Smooth muscle cell (in vitro differentiated cells): ENCODE results near the gene GPR180. TPM values are rescaled to one million over a fixed set of nuclear protein-coding genes. Genes with fewer than 3 reads are reported as not detected.

Experiments used
- DNase-seq: peaks from one replicate; lab custom pipeline; 2025; ENCODE audit not compliant: unreplicated experiment; lab: John Stamatoyannopoulos, UW
- H2AFZ ChIP-seq: fragments of 200-600 bp; sonication (generic); 2 replicates; pipeline ENCODE4 v1.6.0; 2016; ENCODE audit warnings: antibody characterized with exemption, low read depth, mild to moderate bottlenecking
- H3F3A ChIP-seq: fragments of 200-600 bp; sonication (generic); 2 replicates; pipeline ENCODE4 v1.6.0; 2017; ENCODE audit warnings: antibody characterized with exemption, low read depth
- H3K27ac ChIP-seq: fragments of 200-600 bp; sonication (generic); 2 replicates; pipeline ENCODE4 v1.5.1; 2016; ENCODE audit warnings: low read depth, mild to moderate bottlenecking
- H3K27me3 ChIP-seq: fragments of 200-600 bp; sonication (generic); 2 replicates; pipeline ENCODE4 v1.6.1; 2016; ENCODE audit warnings: low read depth, mild to moderate bottlenecking
- H3K36me3 ChIP-seq: fragments of 200-600 bp; sonication (generic); 2 replicates; pipeline ENCODE4 v1.5.1; 2016; ENCODE audit warnings: low read depth
- H3K4me1 ChIP-seq: fragments of 200-600 bp; sonication (generic); 2 replicates; pipeline ENCODE4 v1.5.1; 2016; ENCODE audit warnings: low read depth
- H3K4me2 ChIP-seq: fragments of 200-600 bp; sonication (generic); 2 replicates; pipeline ENCODE4 v1.6.0; 2016; ENCODE audit warnings: mild to moderate bottlenecking
- H3K4me3 ChIP-seq: fragments of 200-600 bp; sonication (generic); 2 replicates; pipeline ENCODE4 v1.5.1; 2016; ENCODE audit warnings: mild to moderate bottlenecking
- H3K79me2 ChIP-seq: fragments of 200-600 bp; sonication (generic); 2 replicates; pipeline ENCODE4 v1.6.0; 2016; ENCODE audit warnings: low read depth, mild to moderate bottlenecking
- H3K9ac ChIP-seq: fragments of 200-600 bp; sonication (generic); 2 replicates; pipeline ENCODE4 v1.6.0; 2016; ENCODE audit warnings: low read depth
- H3K9me3 ChIP-seq: fragments of 200-600 bp; sonication (generic); replicated peaks from 2 replicates; pipeline ENCODE4 v1.5.1; 2016; ENCODE audit warnings: low read depth
- H4K20me1 ChIP-seq: fragments of 200-600 bp; sonication (generic); 2 replicates; pipeline ENCODE4 v1.6.0; 2016; ENCODE audit warnings: low read depth
- CTCF ChIP-seq: fragments of 200-600 bp; sonication (generic); IDR thresholded peaks from 2 replicates; pipeline ENCODE4 v1.5.1; 2017; ENCODE audit warnings: borderline replicate concordance, mild to moderate bottlenecking, antibody characterized with exemption; ENCODE audit not compliant: insufficient read depth, poor library complexity, severe bottlenecking
- WGBS: methylation state at CpG from one replicate; pipeline ENCODE4 v1.1.7; 2016; ENCODE audit warnings: low lambda C conversion rate; 5-methylcytosine and 5-hydroxymethylcytosine counted together
- polyA plus RNA-seq: library from polyadenylated mRNA; unstranded; fragments of >200 nt; fragmentation: Nextera tagmentation; extraction: Ambion mirVana; gene quantifications from 2 replicates; pipeline ENCODE4 v1.2.1, GENCODE V29; 2016
- total RNA-seq: library from RNA; depleted of rRNA; stranded (reverse); fragments of >200 nt; gene quantifications from 2 replicates; pipeline ENCODE4 v1.2.3, GENCODE V29; 2014

GPR180 gene
- total and polyA plus RNA-seq, 2 experiments from 2014 or later = 10.8 to 25.0 TPM

GRCh38 chr13:94678845-94679244, 77.2 kb downstream of the GPR180 start:
- Histone ChIP-seq H3K4me2 (no peak overlapping the region), H3K9ac (no peak overlapping the region), H2AFZ (no peak overlapping the region), H3K9me3 (no peaks in the 10 kb centered on the region), H4K20me1 (no peaks in the 10 kb centered on the region), H3K36me3 (no peaks in the 10 kb centered on the region), H3K27ac (no peak overlapping the region), H3K27me3 (peaks cover 40% of the 10 kb centered on the region), H3K79me2 (no peaks in the 10 kb centered on the region), H3K4me3 (no peak overlapping the region), H3K4me1 (peaks cover 12% of the 10 kb centered on the region), H3F3A (no peaks in the 10 kb centered on the region)
- no peak for DNase-seq
- no peak for TF ChIP-seq CTCF
- WGBS = 85% methylated on average over 2 of the region's 2 CpGs

DNA sequence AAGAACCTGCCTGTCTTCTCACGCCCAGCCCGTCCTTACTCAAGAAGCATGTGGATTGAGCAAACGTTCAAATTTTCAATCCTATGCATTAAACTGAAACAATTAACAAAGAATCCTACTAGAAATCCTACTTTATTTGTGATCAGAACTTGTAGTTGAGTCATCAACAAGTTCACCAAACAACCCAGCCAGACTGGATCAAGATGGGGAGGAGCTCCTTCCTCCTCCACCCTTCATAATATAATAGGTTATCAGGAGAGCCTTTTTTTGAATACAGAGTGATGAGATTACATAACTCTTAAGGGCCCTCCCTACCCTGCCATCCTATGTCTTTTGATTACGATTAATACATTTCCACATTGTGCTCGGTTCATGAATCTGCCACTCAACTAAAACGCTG, 78.0 kb downstream of the GPR180 start:
- H2AFZ ChIP-seq = no peak overlapping the region
- no peak overlapping the region for H3K27ac ChIP-seq
- no peaks in the 10 kb centered on the region for H3K36me3 ChIP-seq
- no peak for TF ChIP-seq CTCF
- 75% methylated on average over 6 of the region's 6 CpGs for WGBS
- H3K9me3 ChIP-seq = no peaks in the 10 kb centered on the region
- DNase-seq = no peak
- H3K4me3 ChIP-seq = no peak overlapping the region
- no peak overlapping the region for H3K4me2 ChIP-seq
- peaks cover 12% of the 10 kb centered on the region for H3K4me1 ChIP-seq
- no peaks in the 10 kb centered on the region for H3K79me2 ChIP-seq
- no peaks in the 10 kb centered on the region for H3F3A ChIP-seq
- no peak overlapping the region for H3K9ac ChIP-seq
- H3K27me3 ChIP-seq = peaks cover 40% of the 10 kb centered on the region
- no peaks in the 10 kb centered on the region for H4K20me1 ChIP-seq

GRCh38 chr13:94682229-94682628, 80.6 kb downstream of the GPR180 start:
- Histone ChIP-seq H3K27ac (no peak overlapping the region), H3K27me3 (peaks cover 18% of the 10 kb centered on the region), H3F3A (no peaks in the 10 kb centered on the region), H3K4me3 (no peak overlapping the region), H3K9me3 (no peaks in the 10 kb centered on the region), H3K4me2 (no peak overlapping the region), H2AFZ (no peak overlapping the region), H4K20me1 (no peaks in the 10 kb centered on the region), H3K4me1 (peaks cover 9% of the 10 kb centered on the region), H3K79me2 (no peaks in the 10 kb centered on the region), H3K9ac (no peak overlapping the region), H3K36me3 (no peaks in the 10 kb centered on the region)
- 77% methylated on average over 2 of the region's 2 CpGs for WGBS
- no peak for TF ChIP-seq CTCF
- DNase-seq = no peak

DNA sequence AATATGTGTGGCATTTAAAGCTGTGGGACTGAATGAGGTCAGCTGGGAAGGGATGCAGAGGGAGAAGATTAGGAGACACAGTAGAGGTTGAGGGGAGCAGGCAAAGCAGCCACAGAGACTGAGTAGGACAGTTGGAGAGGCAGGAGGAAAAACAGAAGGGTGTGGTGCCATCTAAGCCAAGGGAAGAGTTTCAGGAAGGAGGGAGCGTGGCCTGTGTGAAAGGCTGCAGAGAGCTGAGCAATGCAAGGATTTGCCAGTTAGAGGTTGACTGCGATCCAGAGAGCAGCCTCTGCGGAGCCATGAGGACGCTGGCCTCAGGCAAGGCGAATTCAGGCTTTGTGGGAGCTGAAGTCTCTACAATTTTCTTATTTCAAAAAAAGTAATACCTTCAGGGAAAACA, 81.8 kb downstream of the GPR180 start:
- H3K9me3 ChIP-seq = no peaks in the 10 kb centered on the region

More for the DNA sequence above, 81.8 kb downstream of the GPR180 start:
- Histone ChIP-seq H3K27ac (no peak overlapping the region), H3K79me2 (no peaks in the 10 kb centered on the region), H3K36me3 (no peaks in the 10 kb centered on the region), H3K4me1 (peaks cover 2% of the 10 kb centered on the region), H3K27me3 (peaks cover 18% of the 10 kb centered on the region), H3K4me3 (no peak overlapping the region), H4K20me1 (no peaks in the 10 kb centered on the region), H3K4me2 (no peak overlapping the region), H2AFZ (no peak overlapping the region), H3K9ac (no peak overlapping the region), H3F3A (no peaks in the 10 kb centered on the region)
- TF ChIP-seq CTCF = no peak
- WGBS = 69% methylated on average over 5 of the region's 5 CpGs
- no peak for DNase-seq
